ENCODE measurements around the gene KIF6.

The KIF6 gene

GRCh38 chr6:39432330-39433025 is 292.7 kb downstream of the KIF6 start:
- DNase-seq (ENCODE audit: low read depth): peak; percentile 95
- peak; percentile 45 for TF ChIP-seq CTCF (conservative IDR thresholded peaks at IDR 0.05; ENCODE audit: low read length)
- H3K4me3 ChIP-seq (ENCODE audit: low read length): no peak overlapping the region

DNA sequence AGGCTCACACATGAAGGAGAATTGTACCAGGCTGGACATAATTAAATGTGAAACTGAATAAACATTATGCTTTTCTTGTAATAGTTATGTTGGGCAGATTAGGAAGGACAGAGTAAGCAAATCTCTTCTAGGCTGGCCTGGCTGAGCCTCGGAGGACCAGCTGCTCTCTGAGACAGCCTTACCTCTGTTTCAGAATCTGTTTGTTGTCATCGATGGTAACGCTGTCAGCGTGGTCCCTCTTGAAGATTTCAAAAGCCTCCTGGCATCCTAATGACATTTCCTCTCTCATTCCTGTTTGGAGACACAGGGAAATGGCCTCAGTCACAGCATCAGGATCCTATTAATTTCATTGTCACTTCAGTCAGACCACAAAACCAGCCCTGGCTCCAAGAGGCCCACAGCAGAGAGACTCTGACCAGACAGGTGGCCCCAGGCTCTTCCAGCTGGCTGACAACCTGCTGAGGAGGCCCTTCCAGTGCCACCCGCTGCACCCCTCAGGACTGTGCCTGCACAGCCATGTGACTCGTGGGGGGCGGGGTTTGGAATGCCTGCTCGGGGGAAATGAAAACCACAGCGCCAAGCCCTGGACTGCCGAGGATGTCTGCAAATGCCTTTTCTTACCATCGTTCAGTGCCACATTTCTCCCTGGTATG is 294.2 kb downstream of the KIF6 start:
- peak; percentile 13; the same call in 1 of the 2 replicates for TF ChIP-seq CTCF (conservative IDR thresholded peaks at IDR 0.05; ENCODE audit: low read length)
- peak overlapping the region; percentile 17 for H3K4me3 ChIP-seq (ENCODE audit: low read length)
- peak; percentile 73 for DNase-seq (ENCODE audit: low read depth)

- DNase-seq (ENCODE audit: low read depth): no peak
- no peak for TF ChIP-seq CTCF (conservative IDR thresholded peaks at IDR 0.05; ENCODE audit: low read length)
- 0 out of 2 replicates have a peak overlapping the region, but pooled peaks have one; percentile 4 for H3K4me3 ChIP-seq (ENCODE audit: low read length)
Observed at GRCh38 chr6:39430446-39430845, 294.8 kb downstream of the KIF6 start.

GRCh38 chr6:39428816-39429215 is 296.4 kb downstream of the KIF6 start:
- no peak for TF ChIP-seq CTCF (conservative IDR thresholded peaks at IDR 0.05; ENCODE audit: low read length)
- no peak for DNase-seq (ENCODE audit: low read depth)

GRCh38 chr6:39428152-39428551 is 297.1 kb downstream of the KIF6 start:
- no peak for DNase-seq (ENCODE audit: low read depth)
- H3K4me3 ChIP-seq (ENCODE audit: low read length): no peak overlapping the region
- TF ChIP-seq CTCF (conservative IDR thresholded peaks at IDR 0.05; ENCODE audit: low read length): no peak

More at GRCh38 chr6:39428816-39429215, 296.4 kb downstream of the KIF6 start:
- no peak overlapping the region for H3K4me3 ChIP-seq (ENCODE audit: low read length)

- no peak overlapping the region for H3K4me3 ChIP-seq (ENCODE audit: low read length)
- peak; percentile 93 for DNase-seq (ENCODE audit: low read depth)
- no peak for TF ChIP-seq CTCF (conservative IDR thresholded peaks at IDR 0.05; ENCODE audit: low read length)
Observed at GRCh38 chr6:39426073-39426456, 299.1 kb downstream of the KIF6 start.

All from AG10803 (cell line).